HepG2 (cell line): ENCODE results near the gene PDE2A. TPM values are rescaled to one million over a fixed set of nuclear protein-coding genes. Genes with fewer than 3 reads are reported as not detected.
A peak's percentile ranks its signal among the peaks of the same experiment; 100 is the strongest.

Experiments
- ATF1 ChIP-seq: IDR thresholded peaks from 2 replicates; pipeline ENCODE4 v1.6.1; 2016; ENCODE audit warnings: mild to moderate bottlenecking, control low read depth
- E2F5 ChIP-seq: sonication (generic); formaldehyde crosslinking; conservative IDR thresholded peaks from 2 replicates; pipeline ENCODE4 v1.4.0; 2020; ENCODE audit warnings: missing genetic modification reagents
- EHMT2 ChIP-seq: fragments of 200-600 bp; sonication (generic); IDR thresholded peaks from 2 replicates; pipeline ENCODE4 v1.7.0; 2017; ENCODE audit warnings: antibody characterized with exemption, low read depth, low read length, borderline replicate concordance
- ELK4 ChIP-seq: sonication (generic); formaldehyde crosslinking; IDR thresholded peaks from 2 replicates; pipeline ENCODE4 v1.9.0; 2021; ENCODE audit warnings: missing genetic modification reagents, borderline replicate concordance
- FLYWCH1 ChIP-seq: sonication (generic); formaldehyde crosslinking; IDR thresholded peaks from 2 replicates; pipeline ENCODE4 v1.8.1; 2023; ENCODE audit warnings: mild to moderate bottlenecking, missing genetic modification reagents
- HMGXB3 ChIP-seq: sonication (generic); formaldehyde crosslinking; IDR thresholded peaks from 2 replicates; pipeline ENCODE4 v1.4.0; 2020; ENCODE audit warnings: missing genetic modification reagents, borderline replicate concordance
- HOXA5 ChIP-seq: sonication (generic); formaldehyde crosslinking; IDR thresholded peaks from 2 replicates; pipeline ENCODE4 v1.4.0; 2020; ENCODE audit warnings: missing genetic modification reagents
- NONO ChIP-seq, 2 experiments: fragments of 450-650 bp in 1 of 2; sonication (generic) in 1 of 2; formaldehyde crosslinking in 1 of 2; IDR thresholded peaks in 1 of 2; conservative IDR thresholded peaks in 1 of 2; 2 replicates each; pipeline versions ENCODE4 v1.6.1 to v1.8.0; 2017 to 2022; ENCODE audit warnings: mild to moderate bottlenecking in 1 of 2, missing genetic modification reagents in 1 of 2, moderate library complexity in 1 of 2
- PAXIP1 ChIP-seq: sonication (generic); formaldehyde crosslinking; conservative IDR thresholded peaks from 2 replicates; pipeline ENCODE4 v1.4.0; 2020; ENCODE audit warnings: mild to moderate bottlenecking, missing genetic modification reagents, moderate library complexity
- PREB ChIP-seq: sonication (generic); formaldehyde crosslinking; IDR thresholded peaks from 2 replicates; pipeline ENCODE4 v1.4.0; 2020; ENCODE audit warnings: missing genetic modification reagents
- ZFP90 ChIP-seq: sonication (generic); formaldehyde crosslinking; IDR thresholded peaks from 2 replicates; pipeline ENCODE4 v1.8.0; 2022; ENCODE audit warnings: missing genetic modification reagents, mild to moderate bottlenecking, inconsistent platforms, borderline replicate concordance
- ZNF232 ChIP-seq: sonication (generic); formaldehyde crosslinking; IDR thresholded peaks from 2 replicates; pipeline ENCODE4 v1.4.0; 2020; ENCODE audit warnings: missing genetic modification reagents, borderline replicate concordance
- ZNF256 ChIP-seq: sonication (generic); formaldehyde crosslinking; conservative IDR thresholded peaks from 2 replicates; pipeline ENCODE4 v1.4.0; 2020; ENCODE audit warnings: missing genetic modification reagents
- ZNF33B ChIP-seq: sonication (generic); formaldehyde crosslinking; IDR thresholded peaks from 2 replicates; pipeline ENCODE4 v1.5.1; 2020; ENCODE audit warnings: mild to moderate bottlenecking, missing genetic modification reagents
- ZNF557 ChIP-seq: sonication (generic); formaldehyde crosslinking; IDR thresholded peaks from 2 replicates; pipeline ENCODE4 v1.4.0; 2020; ENCODE audit warnings: missing genetic modification reagents
- polyA plus RNA-seq, 8 experiments: library from polyadenylated mRNA; depleted of rRNA in 3 of 8; stranded (reverse) in 7 of 8; unstranded in 1 of 8; fragments of >200 nt; fragmentation: Illumina TruSeq in 4 of 8; extraction: Trizol in 4 of 8; gene quantifications; 2 replicates each; pipeline versions ENCODE4 v1.2.1 to v1.2.3, GENCODE V29; 2011 to 2016; ENCODE audit warnings: low read depth in 4 of 8, missing spikeins in 1 of 8, mixed read lengths in 1 of 8; ENCODE audit not compliant: insufficient read depth in 1 of 8
- total RNA-seq, 5 experiments: library from RNA; depleted of rRNA; stranded (reverse); fragments of >200 nt; fragmentation: Illumina TruSeq; extraction: Trizol; gene quantifications; 2 replicates each; pipeline ENCODE4 v1.2.3, GENCODE V29; 2016; ENCODE audit warnings: low read depth in 1 of 5
- TF ChIP-seq, protein P1 (sequence below): sonication (generic); formaldehyde crosslinking; IDR thresholded peaks from 2 replicates; pipeline ENCODE4 v1.4.0; 2020; ENCODE audit warnings: mild to moderate bottlenecking, missing genetic modification reagents

Gene PDE2A
- total and polyA plus RNA-seq, 2 of the 13 experiments (the other 11 are each of a cell fraction or from before 2014, with no cell fraction given): 3.1 TPM; not detected in 1

GRCh38 chr11:72676861-72677341 lies 2.7 kb upstream of the PDE2A start (continued):
- TF ChIP-seq HMGXB3 (CRISPR knock-in tag): no peak; the same call in 1 of the 2 replicates
- TF ChIP-seq EHMT2: peak; percentile 81; the same call in 1 of the 2 replicates
- TF ChIP-seq ELK4: no peak
- no peak for TF ChIP-seq FLYWCH1 (CRISPR knock-in tag)
- TF ChIP-seq PAXIP1 (CRISPR knock-in tag): no peak
- peak; percentile 78 for TF ChIP-seq HOXA5 (CRISPR knock-in tag)
- TF ChIP-seq, protein P1, sequence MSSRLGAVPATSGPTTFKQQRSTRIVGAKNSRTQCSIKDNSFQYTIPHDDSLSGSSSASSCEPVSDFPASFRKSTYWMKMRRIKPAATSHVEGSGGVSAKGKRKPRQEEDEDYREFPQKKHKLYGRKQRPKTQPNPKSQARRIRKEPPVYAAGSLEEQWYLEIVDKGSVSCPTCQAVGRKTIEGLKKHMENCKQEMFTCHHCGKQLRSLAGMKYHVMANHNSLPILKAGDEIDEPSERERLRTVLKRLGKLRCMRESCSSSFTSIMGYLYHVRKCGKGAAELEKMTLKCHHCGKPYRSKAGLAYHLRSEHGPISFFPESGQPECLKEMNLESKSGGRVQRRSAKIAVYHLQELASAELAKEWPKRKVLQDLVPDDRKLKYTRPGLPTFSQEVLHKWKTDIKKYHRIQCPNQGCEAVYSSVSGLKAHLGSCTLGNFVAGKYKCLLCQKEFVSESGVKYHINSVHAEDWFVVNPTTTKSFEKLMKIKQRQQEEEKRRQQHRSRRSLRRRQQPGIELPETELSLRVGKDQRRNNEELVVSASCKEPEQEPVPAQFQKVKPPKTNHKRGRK (CRISPR knock-in tag): no peak
- TF ChIP-seq PREB: no peak
- TF ChIP-seq ZNF33B (CRISPR knock-in tag): no peak
- TF ChIP-seq ZNF232 (CRISPR knock-in tag): peak; percentile 69; the same call in 1 of the 2 replicates
- 0 out of 2 replicates have a peak, but pooled peaks have one; percentile 50 for TF ChIP-seq ZFP90 (CRISPR knock-in tag)
- TF ChIP-seq ATF1 (CRISPR knock-in tag): no peak
- 0 out of 2 replicates have a peak, but pooled peaks have one; percentile 26 for TF ChIP-seq E2F5 (CRISPR knock-in tag)
- no peak for TF ChIP-seq ZNF256 (CRISPR knock-in tag)
- TF ChIP-seq NONO (IDR thresholded peaks at IDR 0.05): no peak
- TF ChIP-seq NONO (CRISPR knock-in tag; conservative IDR thresholded peaks at IDR 0.05): no peak
- 0 out of 2 replicates have a peak, but pooled peaks have one; percentile 63 for TF ChIP-seq ZNF557 (CRISPR knock-in tag)
